AG20443 (cell line): ENCODE results near the gene ALG12.
"Not testable (repeated sequence)": the region's sequence is repeated elsewhere in the genome, so short reads cannot be mapped to it uniquely, and the experiment has no call there.

ENCODE experiments used
- DNase-seq: peaks from one replicate; pipeline ENCODE4 v3.0.0; 2012; ENCODE audit warnings: low spot score, mixed read lengths

ALG12 gene

DNA sequence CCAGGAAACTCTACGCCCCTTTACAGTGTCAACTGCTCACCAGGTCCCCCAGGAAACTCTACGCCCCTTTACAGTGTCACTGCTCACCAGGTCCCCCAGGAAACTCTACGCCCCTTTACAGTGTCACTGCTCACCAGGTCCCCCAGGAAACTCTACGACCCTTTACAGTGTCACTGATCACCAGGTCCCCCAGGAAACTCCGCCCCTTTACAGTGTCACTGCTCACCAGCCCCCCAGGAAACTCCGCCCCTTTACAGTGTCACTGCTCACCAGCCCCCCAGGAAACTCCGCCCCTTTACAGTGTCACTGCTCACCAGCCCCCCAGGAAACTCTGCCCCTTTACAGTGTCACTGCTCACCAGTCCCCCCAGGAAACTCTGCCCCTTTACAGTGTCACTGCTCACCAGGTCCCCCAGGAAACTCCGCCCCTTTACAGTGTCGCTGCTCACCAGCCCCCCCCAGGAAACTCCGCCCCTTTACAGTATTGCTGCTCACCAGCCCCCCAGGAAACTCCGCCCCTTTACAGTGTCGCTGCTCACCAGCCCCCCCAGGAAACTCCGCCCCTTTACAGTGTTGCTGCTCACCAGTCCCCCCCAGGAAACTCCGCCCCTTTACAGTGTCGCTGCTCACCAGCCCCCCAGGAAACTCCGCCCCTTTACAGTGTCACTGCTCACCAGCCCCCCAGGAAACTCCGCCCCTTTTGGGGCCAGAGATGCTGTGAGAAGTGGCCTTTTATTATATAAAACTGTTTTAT, 27.0 kb upstream of the ALG12 start:
- not testable (repeated sequence) for DNase-seq

DNA sequence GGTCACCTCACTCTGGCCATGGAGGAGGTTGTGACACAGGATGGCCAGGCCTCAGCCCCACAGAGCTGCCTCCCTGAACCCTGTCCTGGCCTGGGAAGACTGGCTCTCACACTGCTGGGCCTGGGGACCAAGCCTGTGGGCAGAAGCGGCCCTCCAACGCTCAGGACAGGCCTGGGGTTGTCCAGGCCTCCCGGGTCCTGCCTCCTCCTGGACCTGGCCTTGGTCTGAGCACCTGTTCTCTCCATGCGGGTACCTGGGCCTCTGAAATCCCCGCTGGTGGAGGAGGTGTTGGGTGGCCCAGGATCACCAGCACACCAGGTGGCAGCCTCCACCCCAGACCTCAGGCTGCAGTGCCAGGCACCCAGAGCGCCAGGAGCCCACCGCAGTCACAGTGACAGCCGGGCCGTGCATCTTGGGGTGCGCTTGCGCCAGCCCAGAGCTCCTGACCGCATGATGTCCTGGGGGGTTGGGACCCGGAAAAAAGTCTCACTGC, 26.2 kb upstream of the ALG12 start:
- DNase-seq = no peak

- DNase-seq = no peak
Observed at GRCh38 chr22:49943771-49944398, 25.6 kb upstream of the ALG12 start.

DNA sequence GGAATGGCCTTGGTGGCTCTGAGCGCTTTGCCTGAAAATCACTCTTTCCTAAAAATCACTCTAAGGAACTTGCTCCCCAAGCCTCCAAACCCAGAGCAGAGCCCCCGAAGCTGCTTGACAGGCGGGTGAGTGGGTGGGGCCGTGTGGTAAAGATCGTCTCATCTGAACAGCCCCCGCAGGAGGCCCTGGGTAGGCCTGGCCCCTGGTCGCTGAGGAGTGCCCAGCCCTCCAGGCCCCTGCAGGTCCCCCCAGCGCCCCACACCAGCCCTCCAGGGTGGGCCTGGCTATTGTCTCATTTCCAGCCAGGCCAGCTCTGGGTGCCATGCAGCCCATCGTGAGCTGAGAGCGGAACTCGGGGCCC, 25.1 kb upstream of the ALG12 start:
- no peak for DNase-seq

DNA sequence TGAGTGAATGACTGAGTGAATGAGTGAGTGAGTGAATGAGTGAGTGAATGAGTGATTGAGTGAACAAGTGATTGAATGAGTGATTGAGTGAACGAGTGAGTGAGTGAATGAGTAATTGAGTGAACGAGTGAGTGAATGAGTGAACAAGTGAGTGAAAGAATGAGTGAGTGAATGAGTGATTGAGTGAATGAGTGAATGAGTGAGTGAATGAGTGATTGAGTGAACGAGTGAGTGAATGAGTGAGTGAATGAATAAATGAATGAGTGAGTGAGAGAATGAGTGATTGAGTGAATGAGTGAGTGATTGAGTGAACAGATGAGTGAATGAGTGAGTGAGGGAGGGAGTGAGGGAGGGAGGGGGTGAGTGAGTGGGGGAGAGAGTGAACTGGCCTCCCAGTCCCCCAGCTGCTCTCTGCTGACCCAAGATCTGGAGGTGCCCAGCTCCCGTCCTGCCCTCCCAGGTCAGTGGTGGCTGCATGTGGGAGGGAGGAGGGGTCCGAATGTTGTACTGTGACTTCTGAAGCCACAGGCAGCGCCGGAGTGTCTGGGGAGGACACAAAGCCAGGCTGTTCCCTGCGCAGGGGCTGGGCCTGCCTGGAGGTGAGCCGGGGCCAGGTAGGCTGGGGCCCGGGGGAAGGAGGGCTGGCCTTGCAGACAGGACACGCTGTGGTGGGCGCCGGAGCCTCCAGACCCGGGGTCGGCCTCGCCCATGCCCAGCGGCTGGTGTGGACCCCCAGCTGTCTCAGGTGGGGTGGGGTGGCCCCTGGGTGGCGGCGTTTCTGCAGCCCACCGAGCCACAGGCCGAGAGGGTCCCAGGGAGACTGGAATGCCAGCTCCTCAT, 24.5 kb upstream of the ALG12 start:
- DNase-seq = no peak

DNA sequence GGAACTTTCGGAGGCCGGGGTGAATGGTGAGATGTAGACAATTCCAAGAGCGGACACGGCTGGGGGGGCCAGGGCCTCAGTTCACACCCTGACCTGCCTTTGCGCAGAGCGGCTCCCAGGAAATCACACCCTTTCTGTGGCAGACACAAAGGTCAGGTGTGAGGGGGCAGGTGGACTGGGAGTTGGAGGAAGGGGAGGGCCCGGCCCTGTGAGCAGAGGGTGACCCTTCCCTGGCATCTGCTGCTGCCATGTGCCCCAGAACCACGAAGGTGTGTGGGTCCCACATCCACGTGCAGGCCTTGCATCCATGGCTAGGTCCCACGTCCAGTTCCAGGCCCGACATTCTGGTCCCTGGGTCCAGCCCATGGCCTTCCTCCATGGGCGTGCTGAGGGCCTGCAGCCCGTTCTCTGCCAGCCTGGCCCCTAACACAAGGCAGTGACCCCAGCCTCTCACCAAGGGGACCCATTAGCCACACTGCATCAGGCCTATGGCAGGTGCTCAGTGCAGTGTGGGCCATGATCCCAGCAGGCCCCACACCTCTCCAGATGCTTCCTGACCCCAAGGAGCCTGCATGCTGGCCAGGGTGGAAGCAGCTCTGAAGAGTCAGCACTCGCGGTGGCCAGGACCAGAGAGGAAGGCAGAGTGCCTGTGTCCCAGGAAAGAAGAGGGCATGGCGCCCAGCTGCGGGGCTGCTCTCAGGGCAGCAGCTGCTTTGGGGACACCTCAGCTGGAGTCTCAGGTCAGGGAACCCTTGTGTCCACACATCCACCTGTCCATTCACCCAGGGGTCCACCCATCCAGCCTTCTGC, 23.5 kb upstream of the ALG12 start:
- DNase-seq = no peak

- no peak for DNase-seq
Observed at GRCh38 chr22:49938565-49939136, 20.4 kb upstream of the ALG12 start.

- DNase-seq = no peak
Observed at GRCh38 chr22:49937758-49938564, 19.7 kb upstream of the ALG12 start.

- no peak for DNase-seq
Observed at GRCh38 chr22:49936973-49937757, 18.9 kb upstream of the ALG12 start.

- peak; percentile 82 for DNase-seq
Observed at GRCh38 chr22:49936018-49936972, 18.1 kb upstream of the ALG12 start.

DNA sequence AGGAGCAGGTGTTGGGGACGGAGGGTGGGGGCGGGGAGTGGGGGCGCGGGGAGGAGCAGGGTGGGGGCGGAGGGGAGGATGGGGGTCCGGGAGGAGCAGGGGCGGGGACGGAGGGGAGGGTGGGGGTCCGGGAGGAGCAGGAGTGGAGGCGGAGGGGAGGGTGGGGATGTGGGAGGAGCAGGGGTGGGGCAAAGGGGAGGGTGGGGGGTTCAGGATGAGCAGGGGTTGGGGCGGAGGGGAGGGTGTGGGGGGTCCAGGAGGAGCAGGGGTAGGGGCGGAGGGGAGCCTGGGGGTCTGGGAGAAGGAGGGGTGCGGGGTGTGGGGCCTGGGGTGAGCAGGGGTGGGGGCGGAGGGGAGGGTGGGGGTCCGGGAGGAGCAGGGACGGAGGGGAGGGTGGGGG, 17.3 kb upstream of the ALG12 start:
- DNase-seq = no peak

- DNase-seq = peak; percentile 88
Observed at GRCh38 chr22:49934891-49935557, 16.8 kb upstream of the ALG12 start.

- no peak for DNase-seq
Observed at GRCh38 chr22:49934160-49934890, 16.1 kb upstream of the ALG12 start.

- no peak for DNase-seq
Observed at GRCh38 chr22:49933236-49934159, 15.3 kb upstream of the ALG12 start.

GRCh38 chr22:49930596-49931412, 12.6 kb upstream of the ALG12 start:
- DNase-seq = peak; percentile 72
